K562 (cell line): Measurements from ENCODE around the gene CWF19L1. TPM values are rescaled to one million over a fixed set of nuclear protein-coding genes. Genes with fewer than 3 reads are reported as not detected.
"Not testable (repeated sequence)": the region's sequence is repeated elsewhere in the genome, so short reads cannot be mapped to it uniquely, and the experiment has no call there.

Experiments used
- ATAC-seq: fragments of 200-7000 bp; cut with Tn5 transposase; 3 replicates; pipeline ENCODE4 v1.9.1; 2020; ENCODE audit warnings: moderate library complexity
- BruUV-seq: library from RNA; stranded (reverse); fragments of 400-500 nt; replicated peaks from 2 replicates; lab custom pipeline; 2021; lab: Mats Ljungman, UMichigan
- CTCF ChIA-PET: fragments of 300-600 bp; formaldehyde crosslinking; extraction: SDS; loops from one replicate; lab custom pipeline; 2021; ENCODE audit warnings: low intra/inter-chr PET ratio; lab: Yijun Ruan, JAX
- POLR2A ChIA-PET: fragments of 300-600, 350-650 bp; sonication (Branson Sonifier 250); formaldehyde crosslinking; extraction: SDS; loops from one replicate; lab custom pipeline; 2021; ENCODE audit warnings: antibody characterized with exemption, inconsistent platforms; lab: Yijun Ruan, JAX
- DNase-seq, 4 experiments: peaks; one replicate each; pipeline versions ENCODE4 v3.0.0 to v3.0.0-alpha.2; 2011 to 2018; ENCODE audit warnings: low spot score in 3 of 4, mixed read lengths in 3 of 4; ENCODE audit errors: extremely low read depth in 1 of 4
- FAIRE-seq: peaks from 2 replicates; lab custom pipeline; 2011; peaks lifted over from hg19 to GRCh38; lab: Jason Lieb, UNC
- H2AFZ ChIP-seq: 2 replicates; pipeline ENCODE4 v1.6.0; 2011; ENCODE audit warnings: low read depth, low read length, control low read depth, inconsistent platforms
- H3K27ac ChIP-seq: fragments of 200-600 bp; 3 replicates; pipeline ENCODE4 v1.8.0; 2011; ENCODE audit warnings: low read depth, mild to moderate bottlenecking, control low read depth, inconsistent platforms, low read length, moderate library complexity, mixed read lengths; ENCODE audit errors: extremely low read depth
- H3K27me3 ChIP-seq, 2 experiments: fragments of 300-600 bp in 1 of 2; 2 replicates in 1 of 2; 3 replicates in 1 of 2; pipeline versions ENCODE4 v1.6.0 to v1.8.0; 2011; ENCODE audit warnings: inconsistent platforms in 2 of 2, low read length in 2 of 2, mild to moderate bottlenecking in 1 of 2, mixed read lengths in 1 of 2, moderate library complexity in 1 of 2; ENCODE audit not compliant: control insufficient read depth in 2 of 2, insufficient read depth in 2 of 2
- H3K36me3 ChIP-seq: fragments of 300-600 bp; 3 replicates; pipeline ENCODE4 v1.8.0; 2011; ENCODE audit warnings: mild to moderate bottlenecking, low read length, inconsistent platforms; ENCODE audit not compliant: control insufficient read depth, insufficient read depth
- H3K4me1 ChIP-seq, 2 experiments: fragments of 200-600 bp in 1 of 2; replicated peaks in 1 of 2; 2 replicates in 1 of 2; 3 replicates in 1 of 2; pipeline versions ENCODE4 v1.5.1 to v1.8.0; 2011; ENCODE audit warnings: inconsistent platforms in 2 of 2, low read length in 2 of 2, mild to moderate bottlenecking in 1 of 2, mixed read lengths in 1 of 2, moderate library complexity in 1 of 2; ENCODE audit not compliant: control insufficient read depth in 2 of 2, insufficient read depth in 2 of 2
- H3K4me2 ChIP-seq: 2 replicates; pipeline ENCODE4 v1.6.1; 2011; ENCODE audit warnings: low read length, control low read depth, inconsistent platforms, mixed read lengths; ENCODE audit not compliant: insufficient read depth
- H3K4me3 ChIP-seq: fragments of 200-600 bp; sonication (generic), shearing (Covaris generic); 2 replicates; pipeline ENCODE4 v1.5.1; 2016; ENCODE audit warnings: control low read depth, inconsistent platforms
- H3K79me2 ChIP-seq: fragments of 200-600 bp; 3 replicates; pipeline ENCODE4 v1.8.0; 2011; ENCODE audit warnings: low read length, inconsistent platforms; ENCODE audit not compliant: control insufficient read depth, insufficient read depth
- H3K9ac ChIP-seq, 2 experiments: 2 replicates each; pipeline versions ENCODE4 v1.6.0 to v1.6.1; 2011; ENCODE audit warnings: low read depth in 2 of 2, low read length in 2 of 2, control low read depth in 1 of 2, inconsistent platforms in 1 of 2, mild to moderate bottlenecking in 1 of 2, mixed read lengths in 1 of 2; ENCODE audit not compliant: insufficient read depth in 1 of 2
- H3K9me1 ChIP-seq: one replicate; pipeline ENCODE4 v1.6.0; 2011; ENCODE audit warnings: inconsistent platforms, mild to moderate bottlenecking, low read length, moderate library complexity; ENCODE audit not compliant: control insufficient read depth, insufficient read depth
- H3K9me3 ChIP-seq: replicated peaks from 2 replicates; pipeline ENCODE4 v1.5.1; 2011; ENCODE audit warnings: low read depth, low read length, inconsistent platforms; ENCODE audit not compliant: control insufficient read depth, insufficient read depth
- H4K20me1 ChIP-seq: replicated peaks from 2 replicates; pipeline ENCODE4 v1.6.1; 2011; ENCODE audit warnings: low read length, inconsistent platforms, mixed read lengths; ENCODE audit not compliant: control insufficient read depth, insufficient read depth
- CCAR2 ChIP-seq: fragments of 200-400 bp; formaldehyde crosslinking; IDR thresholded peaks from 2 replicates; pipeline ENCODE4 v1.6.1; 2017; ENCODE audit warnings: mild to moderate bottlenecking, low read depth, low read length
- CEBPB ChIP-seq: fragments of 450-650 bp; IDR thresholded peaks from 2 replicates; pipeline ENCODE4 v1.6.1; 2016; ENCODE audit warnings: missing genetic modification characterization, missing compliant biosample characterization
- CEBPG ChIP-seq, 3 experiments: fragments of 200-800 bp in 1 of 3; sonication (Bioruptor generic) in 1 of 3; sonication (generic) in 1 of 3; formaldehyde crosslinking in 1 of 3; IDR thresholded peaks in 2 of 3; conservative IDR thresholded peaks in 1 of 3; 2 replicates each; pipeline versions ENCODE4 v1.6.1 to v1.8.0; 2016 to 2022; ENCODE audit warnings: missing compliant biosample characterization in 2 of 3, missing genetic modification characterization in 2 of 3, mild to moderate bottlenecking in 1 of 3, missing genetic modification reagents in 1 of 3
- FIP1L1 ChIP-seq: fragments of 200-400 bp; formaldehyde crosslinking; IDR thresholded peaks from 2 replicates; pipeline ENCODE4 v1.6.1; 2018; ENCODE audit warnings: mild to moderate bottlenecking, low read depth, low read length; ENCODE audit not compliant: poor library complexity, severe bottlenecking
- HEY1 ChIP-seq: fragments of 250-450 bp; sonication (Bioruptor Pico); IDR thresholded peaks from 2 replicates; pipeline ENCODE4 v1.5.0; 2020; ENCODE audit warnings: mild to moderate bottlenecking, moderate library complexity, borderline replicate concordance
- ZNF282 ChIP-seq: sonication (generic); formaldehyde crosslinking; IDR thresholded peaks from 2 replicates; pipeline ENCODE4 v1.8.1; 2023; ENCODE audit warnings: missing genetic modification reagents
- WGBS: fragments of 100-300 bp; shearing (Covaris generic); methylation state at CpG from one replicate; pipeline ENCODE4 v1.1.6; 2016; ENCODE audit warnings: low coverage, mixed read lengths; ENCODE audit not compliant: insufficient coverage; ENCODE audit errors: missing lambda C conversion rate; 5-methylcytosine and 5-hydroxymethylcytosine counted together
- in situ Hi-C: fragments of 300-500 bp; cut with MboI; formaldehyde crosslinking; loops from 4 replicates; pipeline ENCODE4 v1.15.0; 2018; ENCODE audit warnings: inconsistent platforms, mixed read lengths
- intact Hi-C: fragments of 100-400 bp; cut with micrococcal nuclease; formaldehyde crosslinking; loops from 2 replicates; pipeline ENCODE4 v1.14.2; 2022
- polyA plus RNA-seq, 8 experiments: library from polyadenylated mRNA; depleted of rRNA in 4 of 8; stranded (reverse) in 5 of 8; unstranded in 3 of 8; fragments of >200 nt; fragmentation: Nextera tagmentation in 2 of 8; fragmentation: Illumina TruSeq in 1 of 8; extraction: Ambion mirVana in 2 of 8; extraction: Trizol in 1 of 8; gene quantifications; 2 replicates each; pipeline versions ENCODE4 v1.2.1 to v1.2.3, GENCODE V29; 2011 to 2014; ENCODE audit warnings: inconsistent platforms in 1 of 8, missing spikeins in 1 of 8
- total RNA-seq, 7 experiments: library from RNA; depleted of rRNA in 6 of 7; stranded (reverse); fragments of >200 nt in 6 of 7; fragmentation: Illumina TruSeq in 2 of 7; extraction: Trizol in 2 of 7; gene quantifications; 2 replicates each; pipeline versions ENCODE4 v1.2.1 to v1.2.3, GENCODE V29; 2011 to 2021; ENCODE audit warnings: low replicate concordance in 1 of 7

The CWF19L1 gene
- total and polyA plus RNA-seq, 9 of the 15 experiments (the other 6 are each of a cell fraction or from before 2014, with no cell fraction given) = 19.5 to 49.9 (median 30.9) TPM

DNA sequence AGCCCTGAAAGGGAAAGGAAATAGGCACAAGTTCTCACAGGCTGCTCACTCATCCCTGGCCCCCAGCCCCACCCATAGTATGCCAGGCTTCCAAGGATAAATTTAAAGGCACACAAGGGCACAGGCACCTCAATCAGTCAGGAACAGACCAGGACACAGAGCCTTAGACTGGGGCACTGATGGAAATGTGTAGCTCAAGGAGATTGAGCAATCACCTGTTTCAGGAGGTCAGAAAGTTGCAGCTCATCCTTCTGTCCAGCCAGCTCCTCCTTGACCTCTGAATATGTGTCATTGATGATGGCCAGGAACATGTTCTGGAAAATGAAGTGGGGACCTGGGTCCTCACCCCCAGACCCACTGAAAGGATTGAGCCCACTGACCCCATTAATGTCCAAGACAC, 25.6 kb upstream of the CWF19L1 start:
- no peak overlapping the region for H3K9ac ChIP-seq
- DNase-seq = no peak
- H3K36me3 ChIP-seq = no peaks in the 10 kb centered on the region
- peaks cover 7% of the 10 kb centered on the region in 2 experiments; a peak in 3 of 5 replicates for H3K4me1 ChIP-seq
- H3K4me3 ChIP-seq = no peak overlapping the region
- no peaks in the 10 kb centered on the region for H4K20me1 ChIP-seq
- no peaks in the 10 kb centered on the region for H3K9me3 ChIP-seq
- no TSS peak for BruUV-seq
- POLR2A ChIA-PET = interaction anchor here (1.1 kb wide), 1 partner anchor 10 kb away, joined by 3 read pairs; no protein-coding TSS in a partner anchor
- H3K79me2 ChIP-seq = no peaks in the 10 kb centered on the region
- H3K4me2 ChIP-seq = no peak overlapping the region
- CTCF ChIA-PET = no interaction called here
- FAIRE-seq = no peak
- H3K9me1 ChIP-seq = no peaks in the 10 kb centered on the region
- in situ Hi-C loops = no loop called here
- TF ChIP-seq ZNF282 (CRISPR knock-in tag) = no peak
- TF ChIP-seq CEBPB (tag) = peak; percentile 62
- TF ChIP-seq HEY1 (CRISPR knock-in tag) = no peak
- TF ChIP-seq CCAR2 = no peak
- 0 out of 2 replicates have a peak, but pooled peaks have one; percentile 14 for TF ChIP-seq CEBPG (CRISPR knock-in tag; IDR thresholded peaks at IDR 0.05)
- 0 out of 4 replicates have a peak, but pooled peaks of 1 of the 2 experiments have one; percentile 18 for TF ChIP-seq CEBPG (tag; conservative IDR thresholded peaks at IDR 0.05 in 1 of 2, IDR thresholded peaks at IDR 0.05 in 1 of 2)
- TF ChIP-seq FIP1L1 = no peak
- peaks cover 5 to 22% of the 10 kb centered on the region in 2 experiments for H3K27me3 ChIP-seq
- H3K27ac ChIP-seq = no peak overlapping the region
- ATAC-seq = no peak
- intact Hi-C loops = no loop called here
- H2AFZ ChIP-seq = no peak overlapping the region

- BruUV-seq, H3K4me1 ChIP-seq, DNase-seq, H3K9ac ChIP-seq, FAIRE-seq, H3K9me1 ChIP-seq, ATAC-seq, CTCF ChIA-PET, H3K9me3 ChIP-seq, in situ Hi-C loops, intact Hi-C loops, H3K4me3 ChIP-seq, H3K4me2 ChIP-seq, H2AFZ ChIP-seq, H3K79me2 ChIP-seq, H4K20me1 ChIP-seq, H3K36me3 ChIP-seq, H3K27ac ChIP-seq: not testable (repeated sequence)
- H3K27me3 ChIP-seq = peaks cover 5 to 20% of the 10 kb centered on the region in 2 experiments
- POLR2A ChIA-PET = interaction anchor here (1.4 kb wide), 1 partner anchor 11 kb away, joined by 3 read pairs; no protein-coding TSS in a partner anchor
- 14% methylated on average over 2 of the region's 4 CpGs for WGBS
These were observed 24.9 kb upstream of the CWF19L1 start for GRCh38 chr10:100292300-100292699.
